Measurements from ENCODE around the gene CCDC15.

The CCDC15 gene

GRCh38 chr11:124953753-124954589, at the start of gene CCDC15:
CCDC15 (plus strand) TSS chr11:124954202; CDS start chr11:124954733, 531 bp downstream.
- Histone ChIP-seq H3K4me3 (ENCODE audit: low read depth, low read length) (peak within 1 kb of the TSS; percentile 73), H3K79me2 (no peaks in the 10 kb centered on the region), H3K4me2 (ENCODE audit: low read length) (peak within 1 kb of the TSS; percentile 86), H3K27me3 (ENCODE audit: control insufficient read depth, insufficient read depth, low read length) (no peaks in the 10 kb centered on the region), H3K4me1 (no peaks in the 10 kb centered on the region), H3K9me3 (ENCODE audit: control insufficient read depth, low read length) (no peaks in the 10 kb centered on the region), H3K9ac (peak within 1 kb of the TSS; percentile 53), H3K36me3 (ENCODE audit: control insufficient read depth, insufficient read depth, low read length) (no peaks in the 10 kb centered on the region), H2AFZ (peak within 1 kb of the TSS; percentile 93), H3K27ac (peak within 1 kb of the TSS; percentile 80)
- TF ChIP-seq CTCF (IDR thresholded peaks at IDR 0.05): no peak

GRCh38 chr11:124915541-124916369, 38.2 kb upstream of the CCDC15 start:
- Histone ChIP-seq H3K9me3 (ENCODE audit: control insufficient read depth, low read length) (no peaks in the 10 kb centered on the region), H3K79me2 (no peaks in the 10 kb centered on the region), H3K4me3 (ENCODE audit: low read depth, low read length) (no peak overlapping the region), H3K4me1 (no peaks in the 10 kb centered on the region), H3K36me3 (ENCODE audit: control insufficient read depth, insufficient read depth, low read length) (no peaks in the 10 kb centered on the region), H3K9ac (no peak overlapping the region), H3K27me3 (ENCODE audit: control insufficient read depth, insufficient read depth, low read length) (no peaks in the 10 kb centered on the region), H2AFZ (no peak overlapping the region), H3K27ac (no peak overlapping the region), H3K4me2 (ENCODE audit: low read length) (no peak overlapping the region)
- no peak for TF ChIP-seq CTCF (IDR thresholded peaks at IDR 0.05)

GRCh38 chr11:124916370-124916710, 37.7 kb upstream of the CCDC15 start:
- Histone ChIP-seq H3K27ac (no peak overlapping the region), H3K36me3 (ENCODE audit: control insufficient read depth, insufficient read depth, low read length) (no peaks in the 10 kb centered on the region), H3K4me3 (ENCODE audit: low read depth, low read length) (no peak overlapping the region), H3K4me1 (no peaks in the 10 kb centered on the region), H3K4me2 (ENCODE audit: low read length) (no peak overlapping the region), H3K9me3 (ENCODE audit: control insufficient read depth, low read length) (no peaks in the 10 kb centered on the region), H3K27me3 (ENCODE audit: control insufficient read depth, insufficient read depth, low read length) (no peaks in the 10 kb centered on the region), H2AFZ (no peak overlapping the region), H3K9ac (no peak overlapping the region), H3K79me2 (no peaks in the 10 kb centered on the region)
- no peak for TF ChIP-seq CTCF (IDR thresholded peaks at IDR 0.05)

- Histone ChIP-seq H3K4me3 (ENCODE audit: low read depth, low read length) (no peak overlapping the region), H3K9ac (no peak overlapping the region), H3K27ac (no peak overlapping the region)
These were observed 36.8 kb upstream of the CCDC15 start for GRCh38 chr11:124917115-124917637.

More at GRCh38 chr11:124917115-124917637, 36.8 kb upstream of the CCDC15 start:
- H2AFZ ChIP-seq: no peak overlapping the region
- H3K36me3 ChIP-seq (ENCODE audit: control insufficient read depth, insufficient read depth, low read length): no peaks in the 10 kb centered on the region
- H3K4me2 ChIP-seq (ENCODE audit: low read length): no peak overlapping the region
- no peaks in the 10 kb centered on the region for H3K27me3 ChIP-seq (ENCODE audit: control insufficient read depth, insufficient read depth, low read length)
- no peaks in the 10 kb centered on the region for H3K4me1 ChIP-seq
- no peak for TF ChIP-seq CTCF (IDR thresholded peaks at IDR 0.05)
- no peaks in the 10 kb centered on the region for H3K79me2 ChIP-seq
- no peaks in the 10 kb centered on the region for H3K9me3 ChIP-seq (ENCODE audit: control insufficient read depth, low read length)
